Endothelial cell (in vitro differentiated cells): ENCODE measurements around the gene RSRC1. TPM values are rescaled to one million over a fixed set of nuclear protein-coding genes. Genes with fewer than 3 reads are reported as not detected.
"Not testable (repeated sequence)": the region's sequence is repeated elsewhere in the genome, so short reads cannot be mapped to it uniquely, and the experiment has no call there.

Experiments
- DNase-seq: peaks from one replicate; pipeline ENCODE4 v3.0.0; 2021; ENCODE audit warnings: low spot score
- H3K27ac Mint-ChIP-seq: one replicate; pipeline ENCODE4 v1.8.0; 2021; ENCODE audit warnings: mixed read lengths, inconsistent platforms; ENCODE audit not compliant: unreplicated experiment
- H3K27me3 Mint-ChIP-seq: one replicate; pipeline ENCODE4 v1.8.0; 2021; ENCODE audit warnings: mild to moderate bottlenecking, moderate library complexity, mixed read lengths, inconsistent platforms; ENCODE audit not compliant: unreplicated experiment
- H3K36me3 Mint-ChIP-seq: one replicate; pipeline ENCODE4 v1.8.0; 2021; ENCODE audit warnings: mild to moderate bottlenecking, low read depth, mixed read lengths, inconsistent platforms; ENCODE audit not compliant: unreplicated experiment
- H3K4me1 Mint-ChIP-seq: one replicate; pipeline ENCODE4 v1.8.0; 2021; ENCODE audit warnings: mild to moderate bottlenecking, mixed read lengths, inconsistent platforms; ENCODE audit not compliant: unreplicated experiment
- H3K4me3 Mint-ChIP-seq: one replicate; pipeline ENCODE4 v1.8.0; 2021; ENCODE audit warnings: mild to moderate bottlenecking, mixed read lengths, inconsistent platforms; ENCODE audit not compliant: unreplicated experiment
- H3K9me3 Mint-ChIP-seq: one replicate; pipeline ENCODE4 v1.8.0; 2021; ENCODE audit warnings: mixed read lengths, inconsistent platforms; ENCODE audit not compliant: unreplicated experiment
- total RNA-seq: library from RNA; stranded (reverse); fragmentation: NEBNext Ultra II Directional; extraction: Animal tissue kit (Norgen Biotek cat#: 25700); gene quantifications from one replicate; pipeline ENCODE4 v1.2.1, GENCODE V29; 2021; ENCODE audit not compliant: unreplicated experiment
- TF ChIP-seq, protein P1 (sequence below): fragments of 200-600 bp; sonication (generic); IDR thresholded peaks from one replicate; pipeline ENCODE4 v1.5.0; 2021; ENCODE audit warnings: antibody characterized with exemption; ENCODE audit not compliant: unreplicated experiment

The RSRC1 gene
- total RNA-seq, 1 donor from 2014 or later, result 24.7 TPM

DNA sequence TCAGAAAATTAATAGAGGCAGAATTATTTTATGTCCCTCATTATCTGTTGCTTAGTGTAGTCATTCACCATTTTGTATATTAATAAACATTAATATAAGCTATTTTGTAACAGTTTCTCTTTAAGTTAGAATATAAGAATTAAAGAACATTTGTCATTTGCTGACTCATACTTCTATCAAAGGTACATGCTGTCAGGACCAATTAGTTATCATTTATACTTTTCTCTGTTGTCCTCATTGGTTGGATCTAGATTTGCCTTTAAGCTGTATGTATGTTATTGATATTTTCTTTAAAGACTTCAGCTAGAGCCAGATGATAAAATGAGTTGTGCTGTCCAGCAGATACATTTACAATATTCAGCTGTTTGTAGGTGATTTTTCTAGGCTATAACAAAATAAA lies 292.7 kb downstream of the RSRC1 start:
- H3K27me3 Mint-ChIP-seq, result no peaks in the 10 kb centered on the region
- no peak overlapping the region for H3K4me3 Mint-ChIP-seq
- no peaks in the 10 kb centered on the region for H3K9me3 Mint-ChIP-seq
- TF ChIP-seq, protein P1, sequence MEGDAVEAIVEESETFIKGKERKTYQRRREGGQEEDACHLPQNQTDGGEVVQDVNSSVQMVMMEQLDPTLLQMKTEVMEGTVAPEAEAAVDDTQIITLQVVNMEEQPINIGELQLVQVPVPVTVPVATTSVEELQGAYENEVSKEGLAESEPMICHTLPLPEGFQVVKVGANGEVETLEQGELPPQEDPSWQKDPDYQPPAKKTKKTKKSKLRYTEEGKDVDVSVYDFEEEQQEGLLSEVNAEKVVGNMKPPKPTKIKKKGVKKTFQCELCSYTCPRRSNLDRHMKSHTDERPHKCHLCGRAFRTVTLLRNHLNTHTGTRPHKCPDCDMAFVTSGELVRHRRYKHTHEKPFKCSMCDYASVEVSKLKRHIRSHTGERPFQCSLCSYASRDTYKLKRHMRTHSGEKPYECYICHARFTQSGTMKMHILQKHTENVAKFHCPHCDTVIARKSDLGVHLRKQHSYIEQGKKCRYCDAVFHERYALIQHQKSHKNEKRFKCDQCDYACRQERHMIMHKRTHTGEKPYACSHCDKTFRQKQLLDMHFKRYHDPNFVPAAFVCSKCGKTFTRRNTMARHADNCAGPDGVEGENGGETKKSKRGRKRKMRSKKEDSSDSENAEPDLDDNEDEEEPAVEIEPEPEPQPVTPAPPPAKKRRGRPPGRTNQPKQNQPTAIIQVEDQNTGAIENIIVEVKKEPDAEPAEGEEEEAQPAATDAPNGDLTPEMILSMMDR, result no peak
- no peaks in the 10 kb centered on the region for H3K4me1 Mint-ChIP-seq
- H3K27ac Mint-ChIP-seq, result no peak overlapping the region
- DNase-seq, result no peak
- H3K36me3 Mint-ChIP-seq, result no peaks in the 10 kb centered on the region

DNA sequence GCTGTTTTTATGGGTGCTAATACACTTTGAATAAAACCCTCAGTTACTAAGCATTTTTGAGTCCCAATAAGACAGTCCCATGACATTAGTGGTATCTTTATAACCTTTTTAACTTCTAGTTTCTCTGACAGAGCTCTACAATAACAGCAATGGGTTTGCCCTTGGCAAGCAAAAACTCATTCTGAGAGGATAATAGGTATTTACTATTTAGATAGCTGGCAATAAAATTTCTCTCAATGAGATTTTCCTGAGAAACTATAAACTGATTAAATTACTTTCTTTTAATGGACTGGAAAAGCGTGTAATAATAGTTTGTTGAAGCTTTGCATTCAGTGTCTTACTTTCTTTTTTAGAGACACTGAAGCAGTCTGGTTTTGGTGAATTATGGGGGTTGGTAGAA lies 293.1 kb downstream of the RSRC1 start:
- DNase-seq, result no peak
- H3K4me1 Mint-ChIP-seq, result no peaks in the 10 kb centered on the region
- H3K27ac Mint-ChIP-seq, result no peak overlapping the region
- TF ChIP-seq, protein P1, result no peak
- H3K4me3 Mint-ChIP-seq, result no peak overlapping the region
- no peaks in the 10 kb centered on the region for H3K27me3 Mint-ChIP-seq
- no peaks in the 10 kb centered on the region for H3K36me3 Mint-ChIP-seq
- no peaks in the 10 kb centered on the region for H3K9me3 Mint-ChIP-seq

- Mint-ChIP-seq H3K36me3 (no peaks in the 10 kb centered on the region), H3K27me3 (no peaks in the 10 kb centered on the region), H3K9me3 (no peaks in the 10 kb centered on the region), H3K27ac (no peak overlapping the region), H3K4me3 (no peak overlapping the region), H3K4me1 (no peaks in the 10 kb centered on the region)
- DNase-seq, result no peak
- TF ChIP-seq, protein P1, result no peak
These were observed 294.3 kb downstream of the RSRC1 start for GRCh38 chr3:158404131-158404718.

DNA sequence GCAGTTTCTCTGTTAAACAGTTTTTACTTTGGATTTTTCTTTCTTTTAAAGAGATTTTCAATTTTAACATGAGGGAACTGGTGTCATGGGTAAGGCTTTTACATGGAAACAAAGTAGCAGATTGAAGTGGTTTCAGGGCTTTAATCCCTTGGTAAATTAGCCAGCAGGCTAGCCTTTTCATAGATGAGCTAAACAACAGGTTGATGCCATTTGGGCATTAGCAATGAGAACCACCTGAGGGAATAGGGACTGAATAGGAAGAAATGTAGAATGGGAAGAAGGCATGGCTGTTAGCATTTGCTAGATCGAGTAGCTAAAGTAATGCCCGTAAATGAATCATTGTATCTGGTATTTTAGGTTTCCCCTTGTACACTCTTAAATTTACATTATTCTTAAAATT lies 295.6 kb downstream of the RSRC1 start:
- no peak overlapping the region for H3K27ac Mint-ChIP-seq
- DNase-seq, result no peak

DNA sequence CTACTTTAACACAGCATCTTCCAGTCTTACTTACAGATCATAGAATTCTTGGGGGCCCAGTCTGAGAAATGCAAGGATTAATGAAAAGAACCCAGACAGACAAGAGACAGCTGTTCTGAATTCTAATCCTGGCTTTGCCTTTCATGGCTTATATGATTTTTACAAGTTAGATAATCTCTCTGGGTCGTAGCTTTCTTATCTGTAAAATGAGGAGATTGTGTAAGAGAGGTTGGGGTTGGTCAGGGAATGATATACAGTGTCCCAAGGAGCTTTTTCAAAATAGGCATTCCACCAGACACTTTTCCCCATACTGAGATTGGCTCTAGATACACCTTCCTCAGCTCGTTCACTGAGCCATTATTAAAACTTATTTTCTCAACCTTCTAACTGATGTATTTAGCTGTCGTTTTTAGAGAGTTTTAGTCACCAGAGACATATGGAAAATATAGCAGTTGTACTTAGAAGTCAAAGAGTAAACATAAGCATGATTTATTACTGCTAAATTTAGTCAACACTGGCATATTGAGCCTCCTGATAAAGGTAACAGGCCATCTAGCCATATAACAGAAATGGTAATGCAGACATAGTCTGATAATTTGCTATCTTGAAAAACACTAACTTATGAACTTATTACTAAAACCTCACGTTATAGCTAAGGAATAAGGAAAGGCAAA lies 298.1 kb downstream of the RSRC1 start:
- Mint-ChIP-seq H3K4me3 (no peak overlapping the region), H3K27ac (no peak overlapping the region), H3K27me3 (no peaks in the 10 kb centered on the region)

More for the DNA sequence above, 295.6 kb downstream of the RSRC1 start:
- Mint-ChIP-seq H3K4me1 (no peaks in the 10 kb centered on the region), H3K27me3 (no peaks in the 10 kb centered on the region), H3K36me3 (no peaks in the 10 kb centered on the region), H3K9me3 (no peaks in the 10 kb centered on the region), H3K4me3 (no peak overlapping the region)
- TF ChIP-seq, protein P1, result no peak

DNA sequence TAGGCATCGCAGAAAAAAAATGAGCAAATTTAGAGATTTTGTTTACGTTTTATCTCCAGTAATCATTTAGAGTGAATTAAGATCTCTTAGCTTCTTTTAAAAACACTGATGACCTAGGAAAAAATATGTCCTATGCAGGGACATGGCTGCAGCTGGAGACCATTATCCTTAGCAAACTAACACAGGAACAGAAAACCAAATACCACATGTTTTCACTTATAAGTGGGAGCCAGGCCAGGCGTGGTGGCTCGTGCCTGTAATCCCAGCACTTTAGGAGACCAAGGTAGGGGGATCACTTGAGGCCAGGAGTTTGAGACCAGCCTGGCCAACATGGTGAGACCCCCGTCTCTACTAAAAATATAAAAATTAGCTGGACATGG lies 298.6 kb downstream of the RSRC1 start:
- H3K27me3 Mint-ChIP-seq, H3K4me3 Mint-ChIP-seq, H3K36me3 Mint-ChIP-seq, H3K4me1 Mint-ChIP-seq, H3K9me3 Mint-ChIP-seq, DNase-seq, H3K27ac Mint-ChIP-seq: not testable (repeated sequence)

More for the DNA sequence above, 298.1 kb downstream of the RSRC1 start:
- Mint-ChIP-seq H3K4me1 (no peaks in the 10 kb centered on the region), H3K9me3 (no peaks in the 10 kb centered on the region), H3K36me3 (no peaks in the 10 kb centered on the region)
- DNase-seq, result no peak
- TF ChIP-seq, protein P1, result no peak
